Endothelial cell (in vitro differentiated cells): ENCODE data around the gene SYCE3. TPM values are rescaled to one million over a fixed set of nuclear protein-coding genes. Genes with fewer than 3 reads are reported as not detected.

Experiments used
- DNase-seq: peaks from one replicate; pipeline ENCODE4 v3.0.0; 2021; ENCODE audit warnings: low spot score
- H3K27ac Mint-ChIP-seq: one replicate; pipeline ENCODE4 v1.8.0; 2021; ENCODE audit warnings: mixed read lengths, inconsistent platforms; ENCODE audit not compliant: unreplicated experiment
- H3K27me3 Mint-ChIP-seq: one replicate; pipeline ENCODE4 v1.8.0; 2021; ENCODE audit warnings: mild to moderate bottlenecking, moderate library complexity, mixed read lengths, inconsistent platforms; ENCODE audit not compliant: unreplicated experiment
- H3K36me3 Mint-ChIP-seq: one replicate; pipeline ENCODE4 v1.8.0; 2021; ENCODE audit warnings: mild to moderate bottlenecking, low read depth, mixed read lengths, inconsistent platforms; ENCODE audit not compliant: unreplicated experiment
- H3K4me1 Mint-ChIP-seq: one replicate; pipeline ENCODE4 v1.8.0; 2021; ENCODE audit warnings: mild to moderate bottlenecking, mixed read lengths, inconsistent platforms; ENCODE audit not compliant: unreplicated experiment
- H3K4me3 Mint-ChIP-seq: one replicate; pipeline ENCODE4 v1.8.0; 2021; ENCODE audit warnings: mild to moderate bottlenecking, mixed read lengths, inconsistent platforms; ENCODE audit not compliant: unreplicated experiment
- H3K9me3 Mint-ChIP-seq: one replicate; pipeline ENCODE4 v1.8.0; 2021; ENCODE audit warnings: mixed read lengths, inconsistent platforms; ENCODE audit not compliant: unreplicated experiment
- total RNA-seq: library from RNA; stranded (reverse); fragmentation: NEBNext Ultra II Directional; extraction: Animal tissue kit (Norgen Biotek cat#: 25700); gene quantifications from one replicate; pipeline ENCODE4 v1.2.1, GENCODE V29; 2021; ENCODE audit not compliant: unreplicated experiment
- TF ChIP-seq, protein P1 (sequence below): fragments of 200-600 bp; sonication (generic); IDR thresholded peaks from one replicate; pipeline ENCODE4 v1.5.0; 2021; ENCODE audit warnings: antibody characterized with exemption; ENCODE audit not compliant: unreplicated experiment

SYCE3 gene
- total RNA-seq, 1 donor from 2014 or later: not detected

DNA sequence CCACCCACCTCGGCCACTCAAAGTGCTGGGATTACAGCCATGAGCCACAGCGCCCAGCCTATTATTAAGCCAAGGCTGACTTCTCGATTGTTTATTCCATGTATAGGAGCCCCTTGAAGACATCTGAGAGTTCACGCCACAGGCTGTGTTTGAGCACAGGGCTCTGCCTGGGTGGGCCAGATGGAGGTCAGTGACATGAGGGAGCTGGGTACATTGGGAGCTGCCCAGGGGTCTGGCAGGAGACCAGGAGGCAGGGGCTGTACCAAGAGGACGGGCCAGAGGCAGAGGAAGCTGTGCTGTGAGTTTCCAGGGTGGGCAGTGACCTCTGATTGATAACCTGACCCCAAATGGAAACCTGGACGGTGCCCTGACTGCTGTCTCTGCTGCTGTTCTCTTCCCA, 60.6 kb downstream of the SYCE3 start:
- no peaks in the 10 kb centered on the region for H3K36me3 Mint-ChIP-seq
- H3K9me3 Mint-ChIP-seq: no peaks in the 10 kb centered on the region
- TF ChIP-seq, protein P1, sequence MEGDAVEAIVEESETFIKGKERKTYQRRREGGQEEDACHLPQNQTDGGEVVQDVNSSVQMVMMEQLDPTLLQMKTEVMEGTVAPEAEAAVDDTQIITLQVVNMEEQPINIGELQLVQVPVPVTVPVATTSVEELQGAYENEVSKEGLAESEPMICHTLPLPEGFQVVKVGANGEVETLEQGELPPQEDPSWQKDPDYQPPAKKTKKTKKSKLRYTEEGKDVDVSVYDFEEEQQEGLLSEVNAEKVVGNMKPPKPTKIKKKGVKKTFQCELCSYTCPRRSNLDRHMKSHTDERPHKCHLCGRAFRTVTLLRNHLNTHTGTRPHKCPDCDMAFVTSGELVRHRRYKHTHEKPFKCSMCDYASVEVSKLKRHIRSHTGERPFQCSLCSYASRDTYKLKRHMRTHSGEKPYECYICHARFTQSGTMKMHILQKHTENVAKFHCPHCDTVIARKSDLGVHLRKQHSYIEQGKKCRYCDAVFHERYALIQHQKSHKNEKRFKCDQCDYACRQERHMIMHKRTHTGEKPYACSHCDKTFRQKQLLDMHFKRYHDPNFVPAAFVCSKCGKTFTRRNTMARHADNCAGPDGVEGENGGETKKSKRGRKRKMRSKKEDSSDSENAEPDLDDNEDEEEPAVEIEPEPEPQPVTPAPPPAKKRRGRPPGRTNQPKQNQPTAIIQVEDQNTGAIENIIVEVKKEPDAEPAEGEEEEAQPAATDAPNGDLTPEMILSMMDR: no peak
- no peak overlapping the region for H3K27ac Mint-ChIP-seq
- DNase-seq: no peak
- H3K4me3 Mint-ChIP-seq: no peak overlapping the region
- peaks cover under 1% of the 10 kb centered on the region for H3K4me1 Mint-ChIP-seq
- peaks cover 2% of the 10 kb centered on the region for H3K27me3 Mint-ChIP-seq

Other genes starting within 250 kb of the SYCE3 start
- 3.6 TPM for gene DENND6B, start 235.9 kb downstream of the SYCE3 start, total RNA-seq
- 50.9 TPM for gene PPP6R2, start 219.6 kb downstream of the SYCE3 start, total RNA-seq
- gene SBF1, start 87.9 kb downstream of the SYCE3 start, total RNA-seq: 76.7 TPM
- gene ADM2, start 81.4 kb downstream of the SYCE3 start, total RNA-seq: 0.36 TPM
- not detected for gene MIOX, start 76.1 kb downstream of the SYCE3 start, total RNA-seq
- gene LMF2, start 55.2 kb downstream of the SYCE3 start, total RNA-seq: 88.2 TPM
- 40.9 TPM for gene NCAPH2, start 54.7 kb downstream of the SYCE3 start, total RNA-seq
- 1.1 TPM for gene SCO2, start 37.3 kb downstream of the SYCE3 start, total RNA-seq
- 6.3 TPM for gene TYMP, start 32.9 kb downstream of the SYCE3 start, total RNA-seq
- gene KLHDC7B, start 17.0 kb downstream of the SYCE3 start, total RNA-seq: not detected
- gene CPT1B, start 15.5 kb upstream of the SYCE3 start, total RNA-seq: 89.0 TPM
- gene CHKB, start 19.9 kb upstream of the SYCE3 start, total RNA-seq: 94.6 TPM
- gene MAPK8IP2, start 37.9 kb upstream of the SYCE3 start, total RNA-seq: 0.69 TPM
- gene ARSA, start 65.2 kb upstream of the SYCE3 start, total RNA-seq: 59.6 TPM
- gene SHANK3, start 109.9 kb upstream of the SYCE3 start, total RNA-seq: 223 TPM
- 2.8 TPM for gene ACR, start 175.3 kb upstream of the SYCE3 start, total RNA-seq
- gene RABL2B, start 220.7 kb upstream of the SYCE3 start, total RNA-seq: 31.1 TPM